Naive thymus-derived CD8-positive, alpha-beta T cell (primary cell): ENCODE measurements around the gene NCKAP5. TPM values are rescaled to one million over a fixed set of nuclear protein-coding genes. Genes with fewer than 3 reads are reported as not detected.
A peak's percentile ranks its signal among the peaks of the same experiment; 100 is the strongest.

Source experiments
- ATAC-seq, 2 donors: fragments of 150-1000 bp; cut with Tn5 transposase in 1 of 2; sonication (Bioruptor Pico), chemical (Tn5 transposase) in 1 of 2; 1 replicate in 1 of 2; 2 replicates in 1 of 2; pipeline ENCODE4 v1.10.0; 2021; ENCODE audit warnings: mild to moderate bottlenecking in 2 of 2, moderate library complexity in 2 of 2
- POLR2A ChIA-PET: fragments of 350-600 bp; sonication (Branson Sonifier 250); formaldehyde crosslinking; loops from one replicate; lab custom pipeline; 2021; ENCODE audit warnings: antibody characterized with exemption; lab: Charles Lee
- DNase-seq, 10 donors: peaks; one replicate each; pipeline versions ENCODE4 v3.0.0 to v3.0.0-alpha.2; 2020 to 2022
- H3K27ac Mint-ChIP-seq, 10 donors: one replicate each; pipeline ENCODE4 v1.8.0; 2020 to 2022; ENCODE audit warnings: mild to moderate bottlenecking in 10 of 10, mixed read lengths in 10 of 10, moderate library complexity in 4 of 10, inconsistent platforms in 1 of 10
- H3K27me3 Mint-ChIP-seq, 5 donors: one replicate each; pipeline ENCODE4 v1.8.0; 2021 to 2022; ENCODE audit warnings: mixed read lengths in 5 of 5
- H3K36me3 Mint-ChIP-seq, 3 donors: one replicate each; pipeline ENCODE4 v1.8.0; 2020 to 2022; ENCODE audit warnings: mixed read lengths in 3 of 3, mild to moderate bottlenecking in 2 of 3, inconsistent platforms in 1 of 3
- H3K4me1 Mint-ChIP-seq, 4 donors: one replicate each; pipeline ENCODE4 v1.8.0; 2021 to 2022; ENCODE audit warnings: mixed read lengths in 4 of 4
- H3K4me3 Mint-ChIP-seq, 10 donors: one replicate each; pipeline ENCODE4 v1.8.0; 2020 to 2022; ENCODE audit warnings: mild to moderate bottlenecking in 10 of 10, mixed read lengths in 10 of 10, moderate library complexity in 6 of 10, inconsistent platforms in 1 of 10
- H3K9me3 Mint-ChIP-seq, 9 donors: one replicate each; pipeline ENCODE4 v1.8.0; 2020 to 2022; ENCODE audit warnings: mixed read lengths in 9 of 9, mild to moderate bottlenecking in 3 of 9, inconsistent platforms in 1 of 9, moderate library complexity in 1 of 9
- polyA plus RNA-seq, 3 donors: library from polyadenylated mRNA; unstranded; fragments of 300-500 nt; fragmentation: Illumina TruSeq; gene quantifications; one replicate each; pipeline ENCODE4 v1.2.3, GENCODE V29; 2021
- total RNA-seq, 8 experiments: library from RNA in 2 of 8; stranded (reverse) in 2 of 8; gene quantifications; one replicate each; pipeline ENCODE4 v1.2.3 and lab custom pipeline; 2021 to 2026

Gene NCKAP5
- total and polyA plus RNA-seq, 5 experiments from 2014 or later, result not detected

GRCh38 chr2:132798341-132798740 lies 769.9 kb downstream of the NCKAP5 start:
- POLR2A ChIA-PET, result no interaction called here
- no peak overlapping the region for H3K27ac Mint-ChIP-seq
- H3K4me1 Mint-ChIP-seq, result no peaks in the 10 kb centered on the region
- no peaks in the 10 kb centered on the region for H3K27me3 Mint-ChIP-seq
- no peak overlapping the region for H3K4me3 Mint-ChIP-seq
- no peak for DNase-seq
- H3K9me3 Mint-ChIP-seq, result no peaks in the 10 kb centered on the region
- no peak for ATAC-seq
- H3K36me3 Mint-ChIP-seq, result no peaks in the 10 kb centered on the region

- POLR2A ChIA-PET, result no interaction called here
- Mint-ChIP-seq H3K27me3 (no peaks in the 10 kb centered on the region), H3K9me3 (no peaks in the 10 kb centered on the region), H3K27ac (no peak overlapping the region), H3K36me3 (no peaks in the 10 kb centered on the region), H3K4me1 (no peaks in the 10 kb centered on the region), H3K4me3 (no peak overlapping the region)
- DNase-seq (no peak), ATAC-seq (no peak)
Measured at GRCh38 chr2:132797556-132797955, 770.7 kb downstream of the NCKAP5 start.

- no peak for DNase-seq
- no peak for ATAC-seq
Measured at GRCh38 chr2:132797071-132797470, 771.2 kb downstream of the NCKAP5 start.

GRCh38 chr2:132795220-132795619 lies 773.0 kb downstream of the NCKAP5 start:
- Mint-ChIP-seq H3K4me3 (no peak overlapping the region), H3K27ac (no peak overlapping the region), H3K27me3 (peaks cover 0 to 2% (median 0%) of the 10 kb centered on the region in 5 donors), H3K9me3 (no peaks in the 10 kb centered on the region), H3K4me1 (no peaks in the 10 kb centered on the region), H3K36me3 (no peaks in the 10 kb centered on the region)
- no peak for DNase-seq
- POLR2A ChIA-PET, result no interaction called here
- no peak for ATAC-seq

More at GRCh38 chr2:132797071-132797470, 771.2 kb downstream of the NCKAP5 start:
- Mint-ChIP-seq H3K4me3 (no peak overlapping the region), H3K27ac (no peak overlapping the region), H3K36me3 (no peaks in the 10 kb centered on the region), H3K27me3 (no peaks in the 10 kb centered on the region), H3K4me1 (no peaks in the 10 kb centered on the region), H3K9me3 (no peaks in the 10 kb centered on the region)
- POLR2A ChIA-PET, result no interaction called here

GRCh38 chr2:132793532-132793931 lies 774.7 kb downstream of the NCKAP5 start:
- Mint-ChIP-seq H3K36me3 (no peaks in the 10 kb centered on the region), H3K4me1 (no peaks in the 10 kb centered on the region), H3K9me3 (no peaks in the 10 kb centered on the region), H3K27ac (no peak overlapping the region), H3K27me3 (peaks cover 0 to 2% (median 0%) of the 10 kb centered on the region in 5 donors), H3K4me3 (no peak overlapping the region)
- ATAC-seq (no peak), DNase-seq (no peak)
- POLR2A ChIA-PET, result no interaction called here

- ATAC-seq (no peak), DNase-seq (no peak)
- Mint-ChIP-seq H3K4me3 (no peak overlapping the region), H3K9me3 (no peaks in the 10 kb centered on the region), H3K4me1 (no peaks in the 10 kb centered on the region), H3K27me3 (peaks cover 0 to 5% (median 2%) of the 10 kb centered on the region in 5 donors), H3K27ac (no peak overlapping the region), H3K36me3 (peaks cover 0 to 2% (median 0%) of the 10 kb centered on the region in 3 donors)
- POLR2A ChIA-PET, result no interaction called here
Measured at GRCh38 chr2:132790207-132790785, 778.0 kb downstream of the NCKAP5 start.

GRCh38 chr2:132789066-132789465 lies 779.2 kb downstream of the NCKAP5 start:
- Mint-ChIP-seq H3K4me1 (no peaks in the 10 kb centered on the region), H3K4me3 (no peak overlapping the region), H3K36me3 (peaks cover 0 to 2% (median 0%) of the 10 kb centered on the region in 3 donors), H3K27ac (no peak overlapping the region), H3K9me3 (no peaks in the 10 kb centered on the region), H3K27me3 (peaks cover 0 to 5% (median 2%) of the 10 kb centered on the region in 5 donors)
- no peak for DNase-seq
- ATAC-seq, result no peak
- POLR2A ChIA-PET, result no interaction called here

GRCh38 chr2:132788310-132788838 lies 779.9 kb downstream of the NCKAP5 start:
- ATAC-seq (no peak), DNase-seq (no peak)
- Mint-ChIP-seq H3K27ac (no peak overlapping the region), H3K27me3 (peaks cover 0 to 8% (median 2%) of the 10 kb centered on the region in 5 donors), H3K9me3 (peaks cover 0 to 2% (median 0%) of the 10 kb centered on the region in 9 donors), H3K4me3 (no peak overlapping the region), H3K36me3 (peaks cover 0 to 2% (median 0%) of the 10 kb centered on the region in 3 donors), H3K4me1 (no peaks in the 10 kb centered on the region)
- POLR2A ChIA-PET, result no interaction called here

GRCh38 chr2:132783883-132784282 lies 784.4 kb downstream of the NCKAP5 start:
- Mint-ChIP-seq H3K27ac (peak overlapping the region in 1 of 10 donors; percentile 59), H3K4me1 (no peaks in the 10 kb centered on the region), H3K9me3 (peaks cover 0 to 4% (median 0%) of the 10 kb centered on the region in 9 donors), H3K4me3 (no peak overlapping the region), H3K36me3 (peaks cover 0 to 2% (median 0%) of the 10 kb centered on the region in 3 donors), H3K27me3 (peaks cover 0 to 9% (median 2%) of the 10 kb centered on the region in 5 donors)
- POLR2A ChIA-PET, result no interaction called here
- DNase-seq (peak in 1 of 10 donors; percentile 63), ATAC-seq (no peak)

GRCh38 chr2:132782176-132782783 lies 786.0 kb downstream of the NCKAP5 start:
- POLR2A ChIA-PET, result no interaction called here
- Mint-ChIP-seq H3K27ac (no peak overlapping the region), H3K36me3 (peaks cover 0 to 2% (median 0%) of the 10 kb centered on the region in 3 donors), H3K4me3 (no peak overlapping the region), H3K27me3 (peaks cover 0 to 9% (median 0%) of the 10 kb centered on the region in 5 donors), H3K4me1 (no peaks in the 10 kb centered on the region), H3K9me3 (peaks cover 0 to 4% (median 0%) of the 10 kb centered on the region in 9 donors)
- DNase-seq (no peak), ATAC-seq (no peak)

- ATAC-seq (no peak), DNase-seq (no peak)
- Mint-ChIP-seq H3K4me3 (no peak overlapping the region), H3K9me3 (peaks cover 0 to 4% (median 0%) of the 10 kb centered on the region in 9 donors), H3K36me3 (peaks cover 0 to 2% (median 0%) of the 10 kb centered on the region in 3 donors), H3K27me3 (peaks cover 0 to 9% (median 0%) of the 10 kb centered on the region in 5 donors), H3K27ac (no peak overlapping the region), H3K4me1 (no peaks in the 10 kb centered on the region)
- POLR2A ChIA-PET, result no interaction called here
Measured at GRCh38 chr2:132780651-132781050, 787.6 kb downstream of the NCKAP5 start.

- Mint-ChIP-seq H3K27me3 (peaks cover 0 to 9% (median 0%) of the 10 kb centered on the region in 5 donors), H3K36me3 (no peaks in the 10 kb centered on the region), H3K27ac (no peak overlapping the region), H3K4me1 (no peaks in the 10 kb centered on the region), H3K4me3 (no peak overlapping the region), H3K9me3 (peaks cover 0 to 4% (median 0%) of the 10 kb centered on the region in 9 donors)
- ATAC-seq (no peak), DNase-seq (no peak)
- POLR2A ChIA-PET, result no interaction called here
Measured at GRCh38 chr2:132779206-132779721, 789.0 kb downstream of the NCKAP5 start.

GRCh38 chr2:132776287-132776686 lies 792.0 kb downstream of the NCKAP5 start:
- no peaks in the 10 kb centered on the region for H3K4me1 Mint-ChIP-seq
- ATAC-seq, result no peak
- H3K4me3 Mint-ChIP-seq, result no peak overlapping the region
- H3K27ac Mint-ChIP-seq, result no peak overlapping the region
- no peaks in the 10 kb centered on the region for H3K27me3 Mint-ChIP-seq
- POLR2A ChIA-PET, result no interaction called here
- no peaks in the 10 kb centered on the region for H3K36me3 Mint-ChIP-seq
- DNase-seq, result no peak
- H3K9me3 Mint-ChIP-seq, result peaks cover 0 to 6% (median 0%) of the 10 kb centered on the region in 9 donors
